Iris pigment epithelial cell (primary cell): Measurements from ENCODE around the gene FAM222A.

Experiments
- DNase-seq: peaks from one replicate; pipeline ENCODE4 v3.0.0-alpha.2; 2011; ENCODE audit warnings: low read depth

FAM222A gene

GRCh38 chr12:109802828-109803227, 89.2 kb downstream of the FAM222A start:
- DNase-seq, result no peak

DNA sequence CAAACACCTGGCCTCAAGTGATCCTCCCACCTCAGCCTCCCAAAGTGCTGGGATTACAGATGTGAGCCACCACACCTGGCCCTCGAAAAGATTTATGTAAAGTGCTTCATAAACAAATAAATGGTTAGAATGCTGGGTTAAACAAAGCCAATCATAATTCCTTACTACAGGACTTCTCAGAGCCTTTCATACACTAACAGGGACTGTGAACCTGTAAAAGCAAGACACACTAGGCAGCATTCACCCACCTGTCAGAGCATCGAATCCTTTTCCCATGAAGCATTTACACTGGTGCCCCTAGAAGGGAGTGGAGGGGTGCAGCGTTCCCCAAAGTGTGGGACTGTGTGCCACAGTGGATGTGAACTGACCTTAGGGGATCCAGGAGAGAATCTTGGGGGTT, 90.1 kb downstream of the FAM222A start:
- no peak for DNase-seq

- peak; percentile 37 for DNase-seq
Measured at GRCh38 chr12:109804820-109805761, 91.5 kb downstream of the FAM222A start.

DNA sequence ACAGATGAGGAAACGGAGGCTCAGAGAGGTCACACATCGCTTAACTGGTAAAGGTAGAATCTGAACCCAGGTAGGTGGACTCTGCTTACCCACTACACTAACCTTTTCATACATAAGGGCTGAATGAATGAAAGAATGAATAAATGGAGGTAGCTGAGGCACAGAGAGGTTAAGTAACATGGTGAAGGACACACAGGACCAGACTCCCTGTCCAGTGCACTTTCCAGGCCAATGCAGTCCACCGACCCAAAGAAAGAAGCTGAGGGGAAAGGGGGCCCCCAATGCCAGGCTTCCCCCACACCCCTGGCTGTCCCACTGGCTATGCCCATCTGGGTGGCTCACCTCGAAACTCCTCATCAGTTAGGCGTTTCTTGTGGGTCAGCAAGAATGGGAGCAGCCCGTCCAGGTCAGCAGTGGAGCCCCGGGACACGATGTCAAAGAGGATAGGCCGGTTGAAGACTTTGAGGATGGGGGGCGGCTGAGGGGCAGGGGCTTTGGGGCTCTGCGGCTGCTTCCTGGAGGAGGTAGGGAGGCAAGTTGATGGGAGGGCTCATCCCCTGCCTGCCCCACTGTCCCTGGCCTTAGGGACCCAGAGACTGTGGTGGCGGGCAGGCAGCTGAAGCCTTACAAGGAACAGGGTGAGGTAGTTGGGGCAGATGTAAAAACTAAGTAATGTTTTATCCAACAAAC, 94.5 kb downstream of the FAM222A start:
- DNase-seq, result no peak

- DNase-seq, result no peak
Measured at GRCh38 chr12:109808876-109809646, 95.4 kb downstream of the FAM222A start.

- DNase-seq, result no peak
Measured at GRCh38 chr12:109810954-109811623, 97.5 kb downstream of the FAM222A start.

GRCh38 chr12:109811624-109811995, 98.0 kb downstream of the FAM222A start:
- DNase-seq, result no peak

GRCh38 chr12:109813810-109814416, 100.3 kb downstream of the FAM222A start:
- no peak for DNase-seq

DNA sequence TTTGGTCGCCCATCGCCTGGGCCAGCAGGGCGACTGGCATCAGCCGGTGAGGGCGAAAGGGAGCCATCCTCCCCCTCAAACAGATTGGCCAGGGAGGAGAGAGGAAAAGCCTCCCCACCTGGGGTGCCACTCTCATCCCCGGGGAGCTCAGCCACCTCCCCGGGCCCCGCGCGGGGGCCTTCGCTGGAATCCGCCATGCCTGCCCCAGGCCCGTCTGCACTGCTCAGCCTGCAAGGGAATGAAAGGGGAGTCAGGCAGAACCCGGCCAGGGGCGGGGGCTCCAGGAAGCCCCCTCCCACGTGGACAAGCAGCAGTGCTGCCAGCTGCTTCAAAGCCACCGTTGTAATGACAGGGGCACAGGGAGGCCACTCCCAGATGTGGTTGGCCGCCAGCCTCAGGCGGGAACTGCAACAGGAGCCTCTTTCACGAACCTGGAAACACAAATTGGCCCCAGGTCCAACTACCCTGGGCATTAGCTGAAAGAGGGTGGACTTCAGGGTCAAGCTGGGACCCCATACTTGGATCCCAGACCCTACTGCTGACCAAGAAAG, 101.0 kb downstream of the FAM222A start:
- DNase-seq, result no peak

DNA sequence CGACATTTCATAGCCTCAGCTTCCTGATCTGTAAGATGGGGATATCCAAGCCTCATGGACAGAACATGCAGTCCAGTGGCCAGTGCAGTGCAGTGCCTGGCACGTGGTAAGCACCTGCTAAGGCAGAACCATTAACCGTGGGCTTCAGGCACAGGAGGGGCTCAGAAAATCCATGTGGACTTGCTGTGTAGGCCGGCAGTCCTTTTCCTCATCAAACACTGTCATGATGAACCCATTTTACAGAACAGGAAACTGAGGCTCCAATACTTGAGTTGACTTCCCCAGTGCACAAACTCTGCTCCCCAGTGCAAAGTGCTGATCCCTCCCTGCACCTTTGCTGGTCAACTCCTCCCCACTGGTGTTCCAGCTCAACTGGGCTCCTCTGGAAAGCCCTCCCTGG, 101.6 kb downstream of the FAM222A start:
- DNase-seq, result no peak

DNA sequence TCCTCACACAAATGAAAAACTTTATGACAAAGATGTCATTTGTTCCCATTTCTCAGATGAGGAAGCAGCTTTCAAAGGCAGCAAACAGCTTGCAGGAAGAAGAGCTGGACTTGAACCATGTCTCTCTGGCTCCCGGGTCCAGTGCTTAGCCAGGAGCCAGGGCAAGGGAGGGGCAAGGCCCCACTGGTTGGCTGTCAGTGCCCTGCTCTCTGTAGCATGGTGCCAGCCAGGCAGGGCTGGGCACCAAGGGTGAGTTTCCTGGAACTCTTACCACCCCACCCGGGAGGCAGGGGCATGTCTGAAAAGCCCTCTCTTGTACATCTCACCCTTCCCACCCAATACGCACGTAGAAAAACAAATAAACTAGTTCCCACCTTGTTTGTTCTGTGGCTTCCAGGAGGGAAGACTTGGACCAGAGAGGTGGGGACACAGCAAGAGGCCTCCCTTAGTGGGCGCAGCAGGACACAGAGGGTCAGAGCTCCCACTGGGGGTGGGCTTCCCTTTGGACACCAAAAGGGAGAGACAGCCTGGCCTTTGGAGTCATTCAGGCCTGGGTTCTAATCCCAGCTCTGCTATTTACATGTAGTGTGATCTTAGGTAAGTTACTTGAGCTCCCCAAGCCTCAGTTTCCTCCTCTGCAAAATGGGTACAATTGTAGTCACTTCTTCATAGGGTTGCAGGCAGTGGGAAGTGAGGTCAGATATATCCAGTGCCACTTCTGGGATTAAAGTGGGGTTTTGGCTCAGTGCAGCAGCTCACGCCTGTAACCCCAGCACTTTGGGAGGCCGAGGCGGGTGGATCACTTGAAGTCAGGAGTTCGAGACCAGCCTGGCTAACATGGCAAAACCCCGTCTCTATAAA, 102.4 kb downstream of the FAM222A start:
- DNase-seq, result no peak

- DNase-seq, result no peak
Measured at GRCh38 chr12:109816870-109817269, 103.2 kb downstream of the FAM222A start.

- no peak for DNase-seq
Measured at GRCh38 chr12:109817627-109818231, 104.1 kb downstream of the FAM222A start.

GRCh38 chr12:109818253-109818652, 104.6 kb downstream of the FAM222A start:
- no peak for DNase-seq

- peak; percentile 28 for DNase-seq
Measured at GRCh38 chr12:109818905-109819500, 105.4 kb downstream of the FAM222A start.
